GM12878 (cell line): ENCODE measurements around the gene IL18. TPM values are rescaled to one million over a fixed set of nuclear protein-coding genes. Genes with fewer than 3 reads are reported as not detected.

Source experiments
- ATAC-seq: fragments of 200-7000 bp; cut with Tn5 transposase; 3 replicates; pipeline ENCODE4 v1.9.1; 2020; ENCODE audit warnings: mild to moderate bottlenecking, moderate library complexity
- BruUV-seq: library from RNA; stranded (reverse); fragments of 400-500 nt; replicated peaks from 2 replicates; lab custom pipeline; 2021; lab: Mats Ljungman, UMichigan
- CTCF ChIA-PET: fragments of 300-600 bp; sonication (Branson Sonifier 250); formaldehyde crosslinking; extraction: SDS; loops from one replicate; lab custom pipeline; 2021; ENCODE audit warnings: inconsistent platforms; lab: Yijun Ruan, JAX
- POLR2A ChIA-PET: fragments of 350-600 bp; formaldehyde crosslinking; extraction: SDS; loops from one replicate; lab custom pipeline; 2021; ENCODE audit warnings: inconsistent platforms; lab: Charles Lee
- RAD21 ChIA-PET: fragments of 300-600 bp; sonication (Branson Sonifier 250); formaldehyde crosslinking; loops from one replicate; lab custom pipeline; 2023; ENCODE audit warnings: antibody characterized with exemption; ENCODE audit not compliant: unreplicated experiment; lab: Charles Lee
- SMC1A ChIA-PET: fragments of 300-600 bp; sonication (Branson Sonifier 250); formaldehyde crosslinking; loops from one replicate; lab custom pipeline; 2023; ENCODE audit not compliant: unreplicated experiment, uncharacterized antibody; lab: Charles Lee
- DNase-seq: peaks from one replicate; pipeline ENCODE4 v3.0.0-alpha.2; 2011; ENCODE audit warnings: low read depth, low spot score
- FAIRE-seq: peaks from 3 replicates; lab custom pipeline; 2011; peaks lifted over from hg19 to GRCh38; lab: Jason Lieb, UNC
- H2AFZ ChIP-seq: 2 replicates; pipeline ENCODE4 v1.6.0; 2011; ENCODE audit warnings: low read depth, low read length, control low read depth; ENCODE audit not compliant: control insufficient read depth
- H3K27ac ChIP-seq: 2 replicates; pipeline ENCODE4 v1.5.1; 2011; ENCODE audit warnings: control low read depth; ENCODE audit not compliant: control insufficient read depth, insufficient read depth
- H3K27me3 ChIP-seq, 2 experiments: replicated peaks in 1 of 2; 2 replicates each; pipeline versions ENCODE4 v1.6.0 to v1.6.1; 2011; ENCODE audit warnings: low read length in 1 of 2; ENCODE audit not compliant: control insufficient read depth in 2 of 2, insufficient read depth in 2 of 2
- H3K36me3 ChIP-seq, 2 experiments: 2 replicates each; pipeline ENCODE4 v1.5.1; 2011; ENCODE audit warnings: low read length in 1 of 2; ENCODE audit not compliant: control insufficient read depth in 2 of 2, insufficient read depth in 2 of 2
- H3K4me1 ChIP-seq: 2 replicates; pipeline ENCODE4 v1.6.1; 2011; ENCODE audit warnings: mild to moderate bottlenecking, low read length, moderate library complexity, mixed read lengths; ENCODE audit not compliant: control insufficient read depth, insufficient read depth
- H3K4me2 ChIP-seq: 2 replicates; pipeline ENCODE4 v1.6.0; 2011; ENCODE audit warnings: control low read depth; ENCODE audit not compliant: control insufficient read depth, insufficient read depth
- H3K4me3 ChIP-seq: fragments of 200-600 bp; sonication (generic); 2 replicates; pipeline ENCODE4 v1.5.1; 2016
- H3K79me2 ChIP-seq: 2 replicates; pipeline ENCODE4 v1.6.0; 2011; ENCODE audit warnings: low read length; ENCODE audit not compliant: control insufficient read depth, insufficient read depth
- H3K9ac ChIP-seq: 2 replicates; pipeline ENCODE4 v1.8.0; 2011; ENCODE audit warnings: low read length, control low read depth, mixed read lengths; ENCODE audit not compliant: control insufficient read depth, insufficient read depth
- H3K9me3 ChIP-seq: replicated peaks from 3 replicates; pipeline ENCODE4 v1.5.1; 2011; ENCODE audit warnings: mild to moderate bottlenecking, low read length; ENCODE audit not compliant: control insufficient read depth, insufficient read depth
- H4K20me1 ChIP-seq: 2 replicates; pipeline ENCODE4 v1.6.0; 2011; ENCODE audit not compliant: control insufficient read depth, insufficient read depth
- CREM ChIP-seq: IDR thresholded peaks from 2 replicates; pipeline ENCODE4 v1.6.1; 2014; ENCODE audit warnings: antibody characterized with exemption, low read depth
- MYB ChIP-seq: fragments of 150-350 bp; IDR thresholded peaks from 2 replicates; pipeline ENCODE4 v1.6.1; 2014; ENCODE audit warnings: mild to moderate bottlenecking, low read depth, low read length, borderline replicate concordance
- PAX5 ChIP-seq: IDR thresholded peaks from 2 replicates; pipeline ENCODE4 v1.6.1; 2011; ENCODE audit warnings: low read depth, low read length, borderline replicate concordance
- PML ChIP-seq: IDR thresholded peaks from 2 replicates; pipeline ENCODE4 v1.6.1; 2012; ENCODE audit warnings: low read length, inconsistent platforms
- RAD21 ChIP-seq: IDR thresholded peaks from 2 replicates; pipeline ENCODE4 v1.6.1; 2011; ENCODE audit warnings: mild to moderate bottlenecking, low read depth, low read length, moderate library complexity; ENCODE audit not compliant: insufficient read depth
- RUNX3 ChIP-seq: IDR thresholded peaks from 2 replicates; pipeline ENCODE4 v1.6.1; 2012; ENCODE audit warnings: low read length, inconsistent platforms
- SUZ12 ChIP-seq: fragments of 200-600 bp; sonication (generic); IDR thresholded peaks from one replicate; pipeline ENCODE4 v1.6.1; 2018; ENCODE audit warnings: antibody characterized with exemption, mild to moderate bottlenecking; ENCODE audit not compliant: unreplicated experiment
- WGBS: methylation state at CpG from one replicate; pipeline ENCODE4 v1.1.6; 2016; ENCODE audit warnings: low lambda C conversion rate; ENCODE audit not compliant: insufficient replicate concordance, insufficient coverage; ENCODE audit errors: missing lambda C conversion rate; 5-methylcytosine and 5-hydroxymethylcytosine counted together
- in situ Hi-C: fragments of 300-500 bp; cut with MboI; formaldehyde crosslinking; loops from 9 replicates; pipeline ENCODE4 v1.14.3; 2018; ENCODE audit warnings: mixed read lengths
- intact Hi-C: fragments of 100-400 bp; cut with micrococcal nuclease; formaldehyde crosslinking; loops from one replicate; pipeline ENCODE4 v1.14.2; 2022; ENCODE audit not compliant: unreplicated experiment
- polyA plus RNA-seq, 11 experiments: library from polyadenylated mRNA; depleted of rRNA in 4 of 11; unstranded in 6 of 11; stranded (reverse) in 5 of 11; fragments of >200 nt; fragmentation: Nextera tagmentation in 4 of 11; fragmentation: Illumina TruSeq in 1 of 11; extraction: Ambion mirVana in 4 of 11; extraction: Trizol in 1 of 11; gene quantifications; 1 replicate in 1 of 11; 2 replicates in 10 of 11; pipeline versions ENCODE4 v1.2.1 to v1.2.3, GENCODE V29; 2011 to 2016; ENCODE audit warnings: inconsistent platforms in 2 of 11, missing spikeins in 2 of 11, low read depth in 1 of 11
- total RNA-seq, 4 experiments: library from RNA; depleted of rRNA in 3 of 4; stranded (reverse); fragments of >200 nt in 3 of 4; fragmentation: Illumina TruSeq in 1 of 4; extraction: Trizol in 1 of 4; gene quantifications; 2 replicates each; pipeline versions ENCODE4 v1.2.1 to v1.2.3, GENCODE V29; 2013 to 2021
- TF ChIP-seq, protein P1 (sequence below): fragments of 450-650 bp; IDR thresholded peaks from 2 replicates; pipeline ENCODE4 v1.6.1; 2017; ENCODE audit warnings: mild to moderate bottlenecking, moderate library complexity
- TF ChIP-seq, protein P2 (sequence below): fragments of 450-650 bp; IDR thresholded peaks from 2 replicates; pipeline ENCODE4 v1.6.1; 2017; ENCODE audit warnings: low read depth, mild to moderate bottlenecking, moderate library complexity
- TF ChIP-seq, protein P3 (sequence below): fragments of 450-650 bp; formaldehyde crosslinking; IDR thresholded peaks from 2 replicates; pipeline ENCODE4 v1.4.0; 2022; ENCODE audit warnings: mild to moderate bottlenecking, moderate library complexity
- TF ChIP-seq, protein P4 (sequence below): IDR thresholded peaks from 2 replicates; pipeline ENCODE4 v1.6.1; 2012; ENCODE audit warnings: low read depth, low read length, improper control_type of control experiment
- TF ChIP-seq, protein P5 (sequence below): IDR thresholded peaks from 2 replicates; pipeline ENCODE4 v1.6.1; 2011; ENCODE audit warnings: borderline replicate concordance, low read depth, mild to moderate bottlenecking, moderate library complexity, low read length; ENCODE audit not compliant: insufficient read depth, poor library complexity, severe bottlenecking

The IL18 gene
- total and polyA plus RNA-seq, 10 of the 15 experiments (the other 5 are each of a cell fraction or from before 2014, with no cell fraction given) = 0.12 to 0.42 (median 0.24) TPM

DNA sequence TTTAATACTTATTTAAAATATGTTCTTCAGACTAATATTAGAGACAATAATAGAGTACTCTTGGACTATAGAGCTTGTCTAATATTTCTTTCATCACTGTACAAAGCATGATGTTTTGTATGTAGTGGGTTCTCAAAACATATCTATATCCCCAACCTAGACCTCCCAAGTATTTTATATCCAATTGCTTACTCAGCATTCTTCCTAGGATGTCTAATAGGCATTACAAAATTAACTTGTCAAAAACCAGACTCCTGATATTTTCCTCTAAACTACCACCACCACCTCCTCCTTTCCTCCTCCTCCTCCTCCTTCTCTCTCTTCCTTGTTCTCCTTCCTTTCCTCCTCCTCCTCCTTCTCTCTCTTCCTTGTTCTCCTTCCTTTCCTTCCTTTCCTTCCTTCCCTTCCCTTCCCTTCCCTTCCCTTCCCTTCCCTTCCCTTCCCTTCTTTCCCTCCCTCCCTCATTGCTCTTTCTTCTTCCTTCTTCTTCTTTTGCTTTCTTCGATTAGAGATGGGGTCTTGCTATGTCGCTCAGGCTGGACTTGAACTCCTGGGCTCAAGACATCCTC lies 32.7 kb upstream of the IL18 start:
- DNase-seq (no peak), FAIRE-seq (no peak), ATAC-seq (no peak)
- SMC1A ChIA-PET = no interaction called here
- RAD21 ChIA-PET = interaction anchor here (0.6 kb wide), 1 partner anchor 30 kb away, joined by 3 read pairs; no protein-coding TSS in a partner anchor
- WGBS = 38% methylated on average over 2 of the region's 2 CpGs
- Histone ChIP-seq H3K9ac (no peak overlapping the region), H3K27me3 (no peaks in the 10 kb centered on the region), H4K20me1 (no peaks in the 10 kb centered on the region), H3K9me3 (no peaks in the 10 kb centered on the region), H3K4me2 (no peak overlapping the region), H2AFZ (no peak overlapping the region), H3K4me3 (no peak overlapping the region), H3K4me1 (no peaks in the 10 kb centered on the region), H3K79me2 (no peaks in the 10 kb centered on the region), H3K27ac (no peak overlapping the region), H3K36me3 (no peaks in the 10 kb centered on the region)
- BruUV-seq = no TSS peak
- intact Hi-C loops (no loop called here), in situ Hi-C loops (no loop called here)
- CTCF ChIA-PET = interaction anchor here (0.9 kb wide), 1 partner anchor 12 kb away, joined by 3 read pairs; no protein-coding TSS in a partner anchor
- POLR2A ChIA-PET = no interaction called here
- no peak for TF ChIP-seq CREM
- TF ChIP-seq MYB = no peak
- no peak for TF ChIP-seq PAX5
- TF ChIP-seq, protein P1, sequence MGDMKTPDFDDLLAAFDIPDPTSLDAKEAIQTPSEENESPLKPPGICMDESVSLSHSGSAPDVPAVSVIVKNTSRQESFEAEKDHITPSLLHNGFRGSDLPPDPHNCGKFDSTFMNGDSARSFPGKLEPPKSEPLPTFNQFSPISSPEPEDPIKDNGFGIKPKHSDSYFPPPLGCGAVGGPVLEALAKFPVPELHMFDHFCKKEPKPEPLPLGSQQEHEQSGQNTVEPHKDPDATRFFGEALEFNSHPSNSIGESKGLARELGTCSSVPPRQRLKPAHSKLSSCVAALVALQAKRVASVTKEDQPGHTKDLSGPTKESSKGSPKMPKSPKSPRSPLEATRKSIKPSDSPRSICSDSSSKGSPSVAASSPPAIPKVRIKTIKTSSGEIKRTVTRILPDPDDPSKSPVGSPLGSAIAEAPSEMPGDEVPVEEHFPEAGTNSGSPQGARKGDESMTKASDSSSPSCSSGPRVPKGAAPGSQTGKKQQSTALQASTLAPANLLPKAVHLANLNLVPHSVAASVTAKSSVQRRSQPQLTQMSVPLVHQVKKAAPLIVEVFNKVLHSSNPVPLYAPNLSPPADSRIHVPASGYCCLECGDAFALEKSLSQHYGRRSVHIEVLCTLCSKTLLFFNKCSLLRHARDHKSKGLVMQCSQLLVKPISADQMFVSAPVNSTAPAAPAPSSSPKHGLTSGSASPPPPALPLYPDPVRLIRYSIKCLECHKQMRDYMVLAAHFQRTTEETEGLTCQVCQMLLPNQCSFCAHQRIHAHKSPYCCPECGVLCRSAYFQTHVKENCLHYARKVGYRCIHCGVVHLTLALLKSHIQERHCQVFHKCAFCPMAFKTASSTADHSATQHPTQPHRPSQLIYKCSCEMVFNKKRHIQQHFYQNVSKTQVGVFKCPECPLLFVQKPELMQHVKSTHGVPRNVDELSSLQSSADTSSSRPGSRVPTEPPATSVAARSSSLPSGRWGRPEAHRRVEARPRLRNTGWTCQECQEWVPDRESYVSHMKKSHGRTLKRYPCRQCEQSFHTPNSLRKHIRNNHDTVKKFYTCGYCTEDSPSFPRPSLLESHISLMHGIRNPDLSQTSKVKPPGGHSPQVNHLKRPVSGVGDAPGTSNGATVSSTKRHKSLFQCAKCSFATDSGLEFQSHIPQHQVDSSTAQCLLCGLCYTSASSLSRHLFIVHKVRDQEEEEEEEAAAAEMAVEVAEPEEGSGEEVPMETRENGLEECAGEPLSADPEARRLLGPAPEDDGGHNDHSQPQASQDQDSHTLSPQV = no peak
- TF ChIP-seq SUZ12 = no peak
- TF ChIP-seq, protein P2, sequence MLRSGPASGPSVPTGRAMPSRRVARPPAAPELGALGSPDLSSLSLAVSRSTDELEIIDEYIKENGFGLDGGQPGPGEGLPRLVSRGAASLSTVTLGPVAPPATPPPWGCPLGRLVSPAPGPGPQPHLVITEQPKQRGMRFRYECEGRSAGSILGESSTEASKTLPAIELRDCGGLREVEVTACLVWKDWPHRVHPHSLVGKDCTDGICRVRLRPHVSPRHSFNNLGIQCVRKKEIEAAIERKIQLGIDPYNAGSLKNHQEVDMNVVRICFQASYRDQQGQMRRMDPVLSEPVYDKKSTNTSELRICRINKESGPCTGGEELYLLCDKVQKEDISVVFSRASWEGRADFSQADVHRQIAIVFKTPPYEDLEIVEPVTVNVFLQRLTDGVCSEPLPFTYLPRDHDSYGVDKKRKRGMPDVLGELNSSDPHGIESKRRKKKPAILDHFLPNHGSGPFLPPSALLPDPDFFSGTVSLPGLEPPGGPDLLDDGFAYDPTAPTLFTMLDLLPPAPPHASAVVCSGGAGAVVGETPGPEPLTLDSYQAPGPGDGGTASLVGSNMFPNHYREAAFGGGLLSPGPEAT = no peak
- TF ChIP-seq, protein P3, sequence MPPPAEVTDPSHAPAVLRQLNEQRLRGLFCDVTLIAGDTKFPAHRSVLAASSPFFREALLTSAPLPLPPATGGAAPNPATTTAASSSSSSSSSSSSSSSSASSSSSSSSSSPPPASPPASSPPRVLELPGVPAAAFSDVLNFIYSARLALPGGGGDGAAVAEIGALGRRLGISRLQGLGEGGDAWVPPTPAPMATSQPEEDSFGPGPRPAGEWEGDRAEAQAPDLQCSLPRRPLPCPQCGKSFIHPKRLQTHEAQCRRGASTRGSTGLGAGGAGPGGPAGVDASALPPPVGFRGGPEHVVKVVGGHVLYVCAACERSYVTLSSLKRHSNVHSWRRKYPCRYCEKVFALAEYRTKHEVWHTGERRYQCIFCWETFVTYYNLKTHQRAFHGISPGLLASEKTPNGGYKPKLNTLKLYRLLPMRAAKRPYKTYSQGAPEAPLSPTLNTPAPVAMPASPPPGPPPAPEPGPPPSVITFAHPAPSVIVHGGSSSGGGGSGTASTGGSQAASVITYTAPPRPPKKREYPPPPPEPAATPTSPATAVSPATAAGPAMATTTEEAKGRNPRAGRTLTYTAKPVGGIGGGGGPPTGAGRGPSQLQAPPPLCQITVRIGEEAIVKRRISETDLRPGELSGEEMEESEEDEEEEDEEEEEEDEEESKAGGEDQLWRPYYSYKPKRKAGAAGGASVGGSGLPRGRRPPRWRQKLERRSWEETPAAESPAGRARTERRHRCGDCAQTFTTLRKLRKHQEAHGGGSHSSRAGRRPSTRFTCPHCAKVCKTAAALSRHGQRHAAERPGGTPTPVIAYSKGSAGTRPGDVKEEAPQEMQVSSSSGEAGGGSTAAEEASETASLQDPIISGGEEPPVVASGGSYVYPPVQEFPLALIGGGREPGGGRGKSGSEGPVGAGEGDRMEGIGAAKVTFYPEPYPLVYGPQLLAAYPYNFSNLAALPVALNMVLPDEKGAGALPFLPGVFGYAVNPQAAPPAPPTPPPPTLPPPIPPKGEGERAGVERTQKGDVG (CRISPR knock-in tag) = no peak
- no peak for TF ChIP-seq RAD21
- TF ChIP-seq PML = no peak
- TF ChIP-seq, protein P4, sequence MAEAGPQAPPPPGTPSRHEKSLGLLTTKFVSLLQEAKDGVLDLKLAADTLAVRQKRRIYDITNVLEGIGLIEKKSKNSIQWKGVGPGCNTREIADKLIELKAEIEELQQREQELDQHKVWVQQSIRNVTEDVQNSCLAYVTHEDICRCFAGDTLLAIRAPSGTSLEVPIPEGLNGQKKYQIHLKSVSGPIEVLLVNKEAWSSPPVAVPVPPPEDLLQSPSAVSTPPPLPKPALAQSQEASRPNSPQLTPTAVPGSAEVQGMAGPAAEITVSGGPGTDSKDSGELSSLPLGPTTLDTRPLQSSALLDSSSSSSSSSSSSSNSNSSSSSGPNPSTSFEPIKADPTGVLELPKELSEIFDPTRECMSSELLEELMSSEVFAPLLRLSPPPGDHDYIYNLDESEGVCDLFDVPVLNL = no peak
- TF ChIP-seq, protein P5, sequence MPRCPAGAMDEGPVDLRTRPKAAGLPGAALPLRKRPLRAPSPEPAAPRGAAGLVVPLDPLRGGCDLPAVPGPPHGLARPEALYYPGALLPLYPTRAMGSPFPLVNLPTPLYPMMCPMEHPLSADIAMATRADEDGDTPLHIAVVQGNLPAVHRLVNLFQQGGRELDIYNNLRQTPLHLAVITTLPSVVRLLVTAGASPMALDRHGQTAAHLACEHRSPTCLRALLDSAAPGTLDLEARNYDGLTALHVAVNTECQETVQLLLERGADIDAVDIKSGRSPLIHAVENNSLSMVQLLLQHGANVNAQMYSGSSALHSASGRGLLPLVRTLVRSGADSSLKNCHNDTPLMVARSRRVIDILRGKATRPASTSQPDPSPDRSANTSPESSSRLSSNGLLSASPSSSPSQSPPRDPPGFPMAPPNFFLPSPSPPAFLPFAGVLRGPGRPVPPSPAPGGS = no peak
- no peak for TF ChIP-seq RUNX3
